ENCODE results near the gene TIMM17A. TPM values are rescaled to one million over a fixed set of nuclear protein-coding genes. Genes with fewer than 3 reads are reported as not detected.
A peak's percentile ranks its signal among the peaks of the same experiment; 100 is the strongest.
"Not testable (repeated sequence)": the region's sequence is repeated elsewhere in the genome, so short reads cannot be mapped to it uniquely, and the experiment has no call there.

TIMM17A gene
- total RNA-seq, 3 donors from 2014 or later: 24.5 to 30.1 (median 26.2) TPM

GRCh38 chr1:201939574-201939973 is 15.7 kb upstream of the TIMM17A start:
- no peak for TF ChIP-seq POLR2AphosphoS5 (IDR thresholded peaks at IDR 0.05)
- TF ChIP-seq CTCF (IDR thresholded peaks at IDR 0.05): no peak
- TF ChIP-seq POLR2A (IDR thresholded peaks at IDR 0.05): no peak
- H3K36me3 ChIP-seq: no peaks in the 10 kb centered on the region
- H3K27ac ChIP-seq: peak overlapping the region; percentile 60 to 69
- no peak for DNase-seq (ENCODE audit: low spot score in 2 of 2)
- H3K9me3 ChIP-seq: no peaks in the 10 kb centered on the region
- H3K4me1 ChIP-seq: peaks cover 0 to 5% of the 10 kb centered on the region in 2 donors
- intact Hi-C loops (cut with DNase I; ENCODE audit: low total_unique reads): no loop called here
- peak overlapping the region in 1 of 3 donors; percentile 20 for H3K4me3 ChIP-seq
- H3K27me3 ChIP-seq: no peaks in the 10 kb centered on the region

GRCh38 chr1:201940316-201940715 is 15.0 kb upstream of the TIMM17A start:
- H3K27ac ChIP-seq; H3K4me1 ChIP-seq; H3K9me3 ChIP-seq; H3K36me3 ChIP-seq; intact Hi-C loops (cut with DNase I; ENCODE audit: low total_unique reads); H3K27me3 ChIP-seq; DNase-seq (ENCODE audit: low spot score in 2 of 2): not testable (repeated sequence)
- H3K4me3 ChIP-seq: peak overlapping the region in 1 of 3 donors; percentile 3

GRCh38 chr1:201941420-201942128 is 13.7 kb upstream of the TIMM17A start:
- intact Hi-C loops (cut with DNase I; ENCODE audit: low total_unique reads): no loop called here
- no peak for DNase-seq (ENCODE audit: low spot score in 2 of 2)
- H3K4me1 ChIP-seq: peaks cover 0 to 5% of the 10 kb centered on the region in 2 donors
- peak overlapping the region; percentile 25 to 67 (median 67) for H3K4me3 ChIP-seq
- H3K36me3 ChIP-seq: no peaks in the 10 kb centered on the region
- H3K27me3 ChIP-seq: no peaks in the 10 kb centered on the region
- TF ChIP-seq CTCF (IDR thresholded peaks at IDR 0.05) (no peak), POLR2AphosphoS5 (IDR thresholded peaks at IDR 0.05) (no peak), POLR2A (IDR thresholded peaks at IDR 0.05) (no peak)
- peak overlapping the region; percentile 60 to 90 for H3K27ac ChIP-seq
- H3K9me3 ChIP-seq: no peaks in the 10 kb centered on the region

GRCh38 chr1:201942129-201942495 is 13.2 kb upstream of the TIMM17A start:
- Histone ChIP-seq H3K4me3 (peak overlapping the region; percentile 25 to 67 (median 67)), H3K9me3 (no peaks in the 10 kb centered on the region), H3K27me3 (no peaks in the 10 kb centered on the region), H3K4me1 (peaks cover 0 to 5% of the 10 kb centered on the region in 2 donors), H3K27ac (peak overlapping the region; percentile 60 to 90), H3K36me3 (no peaks in the 10 kb centered on the region)
- DNase-seq (ENCODE audit: low spot score in 2 of 2): no peak
- TF ChIP-seq POLR2AphosphoS5 (IDR thresholded peaks at IDR 0.05) (no peak), CTCF (IDR thresholded peaks at IDR 0.05) (no peak), POLR2A (IDR thresholded peaks at IDR 0.05) (no peak)
- intact Hi-C loops (cut with DNase I; ENCODE audit: low total_unique reads): no loop called here

GRCh38 chr1:201944002-201944401 is 11.3 kb upstream of the TIMM17A start:
- TF ChIP-seq CTCF (IDR thresholded peaks at IDR 0.05): no peak
- Histone ChIP-seq H3K9me3 (no peaks in the 10 kb centered on the region), H3K4me1 (no peaks in the 10 kb centered on the region), H3K4me3 (peak overlapping the region; percentile 55 to 67 (median 67)), H3K36me3 (no peaks in the 10 kb centered on the region), H3K27ac (peak overlapping the region; percentile 75 to 90), H3K27me3 (no peaks in the 10 kb centered on the region)
- intact Hi-C loops (cut with DNase I; ENCODE audit: low total_unique reads): no loop called here
- no peak for DNase-seq (ENCODE audit: low spot score in 2 of 2)

All from breast epithelium (tissue), 4 donors.